ENCODE data around the gene DPH6.

DPH6 gene

DNA sequence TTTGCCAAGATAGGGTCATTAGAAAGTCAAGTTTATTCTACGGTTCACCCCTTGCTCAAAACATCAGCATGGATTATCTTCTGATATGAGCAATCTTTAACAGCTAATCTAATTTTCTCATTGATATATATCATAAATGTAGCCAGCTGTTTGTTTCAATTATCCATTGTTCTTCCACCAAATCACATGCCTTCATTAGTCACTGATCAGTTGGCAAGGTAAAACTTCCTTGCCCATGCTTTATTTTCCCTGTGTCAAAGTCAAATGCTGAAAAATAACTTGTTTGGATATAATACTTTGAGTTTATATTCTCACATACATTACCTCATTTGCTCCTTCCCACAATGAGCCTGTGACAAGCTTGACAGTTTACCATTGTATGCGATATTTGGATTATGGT is 60.6 kb downstream of the DPH6 start:
- Mint-ChIP-seq H3K4me1 (no peaks in the 10 kb centered on the region), H3K36me3 (ENCODE audit: low read depth) (peaks cover 60% of the 10 kb centered on the region), H3K27ac (no peak overlapping the region), H3K9me3 (peaks cover 28% of the 10 kb centered on the region), H3K4me3 (no peak overlapping the region), H3K27me3 (ENCODE audit: low read depth) (no peaks in the 10 kb centered on the region)
- TF ChIP-seq, protein P1, sequence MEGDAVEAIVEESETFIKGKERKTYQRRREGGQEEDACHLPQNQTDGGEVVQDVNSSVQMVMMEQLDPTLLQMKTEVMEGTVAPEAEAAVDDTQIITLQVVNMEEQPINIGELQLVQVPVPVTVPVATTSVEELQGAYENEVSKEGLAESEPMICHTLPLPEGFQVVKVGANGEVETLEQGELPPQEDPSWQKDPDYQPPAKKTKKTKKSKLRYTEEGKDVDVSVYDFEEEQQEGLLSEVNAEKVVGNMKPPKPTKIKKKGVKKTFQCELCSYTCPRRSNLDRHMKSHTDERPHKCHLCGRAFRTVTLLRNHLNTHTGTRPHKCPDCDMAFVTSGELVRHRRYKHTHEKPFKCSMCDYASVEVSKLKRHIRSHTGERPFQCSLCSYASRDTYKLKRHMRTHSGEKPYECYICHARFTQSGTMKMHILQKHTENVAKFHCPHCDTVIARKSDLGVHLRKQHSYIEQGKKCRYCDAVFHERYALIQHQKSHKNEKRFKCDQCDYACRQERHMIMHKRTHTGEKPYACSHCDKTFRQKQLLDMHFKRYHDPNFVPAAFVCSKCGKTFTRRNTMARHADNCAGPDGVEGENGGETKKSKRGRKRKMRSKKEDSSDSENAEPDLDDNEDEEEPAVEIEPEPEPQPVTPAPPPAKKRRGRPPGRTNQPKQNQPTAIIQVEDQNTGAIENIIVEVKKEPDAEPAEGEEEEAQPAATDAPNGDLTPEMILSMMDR (IDR thresholded peaks at IDR 0.05; ENCODE audit: unreplicated experiment in 3 of 3) = no peak

DNA sequence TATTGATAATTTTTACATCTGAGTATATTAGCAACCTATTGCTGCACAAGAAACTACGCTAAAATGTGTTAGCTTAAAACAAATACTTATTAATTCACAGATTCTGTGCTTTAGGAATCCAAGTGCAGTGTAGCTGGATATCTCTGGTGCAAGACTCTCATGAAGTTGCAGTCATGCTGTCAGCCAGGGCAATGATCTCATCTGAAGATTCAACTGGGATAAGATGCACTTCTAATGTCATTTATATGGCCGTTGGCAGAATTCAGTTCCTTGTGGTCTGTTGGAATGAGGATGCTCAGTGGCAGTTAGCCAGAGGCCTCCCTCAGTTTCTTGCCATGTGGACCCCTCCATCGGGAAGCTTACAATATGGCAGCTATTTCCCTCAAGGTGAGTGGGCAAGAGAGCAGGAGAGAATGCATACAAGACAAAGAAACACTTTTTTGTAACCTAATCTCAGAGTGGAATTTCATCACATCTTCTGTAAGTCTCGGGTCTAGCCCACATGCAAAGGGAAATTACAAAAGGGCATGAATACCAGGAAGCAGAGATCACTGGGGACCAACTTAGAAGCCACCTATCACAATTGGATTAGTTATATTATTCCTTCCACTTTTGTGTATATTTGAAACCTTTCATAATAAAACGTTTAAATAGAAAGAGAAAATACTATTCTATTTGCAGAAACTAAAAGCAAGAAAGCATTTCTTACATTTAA is 61.6 kb downstream of the DPH6 start:
- Mint-ChIP-seq H3K9me3 (peaks cover 28% of the 10 kb centered on the region), H3K4me1 (peaks cover 4% of the 10 kb centered on the region), H3K27me3 (ENCODE audit: low read depth) (no peaks in the 10 kb centered on the region), H3K36me3 (ENCODE audit: low read depth) (peaks cover 57% of the 10 kb centered on the region), H3K4me3 (no peak overlapping the region), H3K27ac (no peak overlapping the region)
- TF ChIP-seq, protein P1 (IDR thresholded peaks at IDR 0.05; ENCODE audit: unreplicated experiment in 3 of 3) = no peak

DNA sequence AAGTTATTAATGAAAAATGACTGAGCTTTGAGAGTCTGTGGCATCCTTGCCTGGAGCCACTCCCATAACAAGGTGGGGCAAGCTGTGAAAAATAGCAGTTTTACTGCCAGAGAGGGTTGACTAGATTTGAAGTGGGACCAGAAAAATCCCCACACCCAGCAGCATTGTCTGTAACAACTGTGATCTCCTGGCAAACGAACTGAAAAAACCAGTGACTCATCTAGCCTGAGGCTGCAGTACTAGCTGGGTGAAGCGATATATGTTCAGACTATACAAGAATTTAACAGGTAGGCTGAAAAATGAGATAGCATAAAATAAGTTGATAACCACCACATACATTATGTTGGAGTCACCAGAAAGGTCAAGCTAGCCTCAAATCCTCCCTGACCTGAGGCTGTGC is 64.0 kb downstream of the DPH6 start:
- TF ChIP-seq, protein P1 (IDR thresholded peaks at IDR 0.05; ENCODE audit: unreplicated experiment in 3 of 3) = no peak
- peaks cover 7% of the 10 kb centered on the region for H3K4me1 Mint-ChIP-seq
- no peak overlapping the region for H3K4me3 Mint-ChIP-seq
- H3K27me3 Mint-ChIP-seq (ENCODE audit: low read depth) = no peaks in the 10 kb centered on the region
- peaks cover 17% of the 10 kb centered on the region for H3K9me3 Mint-ChIP-seq
- peaks cover 35% of the 10 kb centered on the region for H3K36me3 Mint-ChIP-seq (ENCODE audit: low read depth)
- H3K27ac Mint-ChIP-seq = no peak overlapping the region

DNA sequence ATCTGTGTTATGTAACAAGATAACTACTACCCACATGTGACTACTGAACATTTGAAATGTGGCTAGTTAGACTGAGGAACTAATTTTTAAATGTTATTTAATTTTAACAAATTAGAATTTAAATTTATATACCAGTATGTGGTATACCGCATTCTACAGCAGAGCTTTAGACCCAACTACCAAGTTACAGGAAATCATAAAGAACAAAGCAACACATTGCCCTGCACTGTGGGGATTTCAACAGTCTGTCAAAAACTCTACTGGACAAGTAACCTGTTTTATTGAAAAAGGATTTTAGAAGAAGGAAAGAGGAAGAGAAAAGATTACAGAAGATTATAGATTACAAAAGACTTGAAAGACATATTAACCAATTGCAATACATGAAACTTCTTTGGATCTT is 64.9 kb downstream of the DPH6 start:
- Mint-ChIP-seq H3K36me3 (ENCODE audit: low read depth) (peaks cover 28% of the 10 kb centered on the region), H3K27me3 (ENCODE audit: low read depth) (no peaks in the 10 kb centered on the region), H3K4me1 (peaks cover 7% of the 10 kb centered on the region), H3K9me3 (peaks cover 11% of the 10 kb centered on the region), H3K4me3 (no peak overlapping the region), H3K27ac (no peak overlapping the region)
- TF ChIP-seq, protein P1 (IDR thresholded peaks at IDR 0.05; ENCODE audit: unreplicated experiment in 3 of 3) = no peak

DNA sequence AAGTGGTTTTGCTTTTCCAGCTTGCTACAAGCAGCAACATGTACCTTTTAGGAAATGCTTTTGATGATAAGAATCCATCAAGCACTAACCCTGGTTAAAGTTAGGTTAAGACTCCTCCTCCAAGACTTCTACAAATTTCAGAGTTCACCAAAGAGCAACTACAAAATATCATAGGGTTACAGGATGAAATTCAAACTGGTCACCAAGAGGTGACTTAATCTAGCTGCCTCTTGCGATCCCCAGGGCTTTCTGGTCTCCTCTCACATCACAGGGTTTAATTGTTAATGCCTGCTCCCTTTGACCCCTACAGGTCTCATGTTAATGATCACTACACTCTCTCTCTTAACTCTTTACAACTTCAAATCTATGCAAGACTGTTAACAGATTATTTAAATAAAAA is 66.5 kb downstream of the DPH6 start:
- Mint-ChIP-seq H3K36me3 (ENCODE audit: low read depth) (peaks cover 15% of the 10 kb centered on the region), H3K27ac (peak overlapping the region in 1 of 3 experiments; percentile 71), H3K27me3 (ENCODE audit: low read depth) (no peaks in the 10 kb centered on the region), H3K4me3 (no peak overlapping the region), H3K4me1 (peaks cover 7% of the 10 kb centered on the region), H3K9me3 (peaks cover 4% of the 10 kb centered on the region)
- TF ChIP-seq, protein P1 (IDR thresholded peaks at IDR 0.05; ENCODE audit: unreplicated experiment in 3 of 3) = no peak

Measured in nephron (organoid).